Activated naive CD8-positive, alpha-beta T cell treated with anti-CD3 and anti-CD28 coated beads for 36 hours (primary cell): Measurements from ENCODE around the gene RRBP1. TPM values are rescaled to one million over a fixed set of nuclear protein-coding genes. Genes with fewer than 3 reads are reported as not detected.
A peak's percentile ranks its signal among the peaks of the same experiment; 100 is the strongest.

Experiments
- DNase-seq: peaks from one replicate; pipeline ENCODE4 v3.0.0; 2021
- H3K27ac Mint-ChIP-seq: one replicate; pipeline ENCODE4 v1.8.0; 2022; ENCODE audit warnings: mild to moderate bottlenecking, moderate library complexity, mixed read lengths
- H3K27me3 Mint-ChIP-seq: one replicate; pipeline ENCODE4 v1.8.0; 2022; ENCODE audit warnings: mild to moderate bottlenecking, mixed read lengths
- H3K36me3 Mint-ChIP-seq: one replicate; pipeline ENCODE4 v1.8.0; 2021; ENCODE audit warnings: mild to moderate bottlenecking, mixed read lengths
- H3K4me1 Mint-ChIP-seq: one replicate; pipeline ENCODE4 v1.8.0; 2021; ENCODE audit warnings: mixed read lengths
- H3K4me3 Mint-ChIP-seq: one replicate; pipeline ENCODE4 v1.8.0; 2022; ENCODE audit warnings: mild to moderate bottlenecking, moderate library complexity, mixed read lengths
- H3K9me3 Mint-ChIP-seq: one replicate; pipeline ENCODE4 v1.8.0; 2022; ENCODE audit warnings: mixed read lengths
- total RNA-seq, 2 experiments: library from RNA; stranded (reverse); gene quantifications; one replicate each; pipeline ENCODE4 v1.2.3, GENCODE V29; 2021

Gene RRBP1
- total RNA-seq, 2 experiments from 2014 or later, result 24.0 to 26.5 TPM

DNA sequence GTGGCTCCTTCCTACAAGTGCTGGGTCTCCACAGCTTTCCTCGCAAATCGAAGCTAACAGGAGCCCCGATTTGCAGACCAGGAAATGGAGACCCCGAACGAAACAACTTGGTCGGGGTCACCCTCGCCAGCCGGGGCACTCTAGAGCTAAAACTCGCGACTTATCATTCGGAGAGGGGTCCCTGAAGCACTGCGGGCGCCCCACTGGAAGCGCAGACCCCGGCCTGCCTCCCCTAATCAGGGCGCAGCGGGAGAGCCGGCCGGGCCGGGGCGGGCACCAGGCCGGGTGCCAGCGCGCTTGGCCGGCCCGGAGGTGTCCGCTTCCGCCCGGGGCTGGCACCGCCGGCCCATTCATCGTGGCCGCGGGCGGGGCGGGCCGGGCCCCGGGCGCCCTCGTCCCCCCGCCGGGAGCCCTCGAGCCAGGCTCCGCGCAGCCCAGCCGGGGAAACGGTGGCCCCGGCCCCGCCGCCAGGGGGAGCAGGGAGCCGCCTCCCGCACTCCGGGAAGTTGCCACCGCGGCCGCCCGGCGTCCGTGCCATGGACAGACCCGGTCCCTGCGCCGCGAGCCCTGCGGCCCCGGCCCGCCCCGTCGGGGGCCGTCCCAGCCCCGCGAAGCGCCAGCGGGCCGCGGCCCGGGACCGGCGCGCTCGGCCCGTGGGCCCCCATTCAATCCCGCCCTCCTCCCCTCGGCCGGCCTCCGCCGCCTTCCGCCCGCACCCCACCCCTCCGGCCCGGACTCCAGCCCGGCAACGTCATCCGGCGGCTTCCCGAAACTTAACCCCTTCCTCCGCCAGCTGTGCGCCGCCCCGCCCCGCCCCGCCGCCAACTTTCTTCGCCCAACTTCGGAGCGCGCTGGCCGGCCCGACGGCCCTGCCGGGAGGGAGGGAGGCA lies 961 bp downstream of the RRBP1 start:
- DNase-seq, result peak; percentile 83
- Mint-ChIP-seq H3K4me3 (peak overlapping the region; percentile 73), H3K27ac (peak overlapping the region; percentile 62), H3K4me1 (peaks cover 15% of the 10 kb centered on the region), H3K36me3 (peaks cover 2% of the 10 kb centered on the region), H3K9me3 (no peaks in the 10 kb centered on the region), H3K27me3 (peaks cover 20% of the 10 kb centered on the region)

DNA sequence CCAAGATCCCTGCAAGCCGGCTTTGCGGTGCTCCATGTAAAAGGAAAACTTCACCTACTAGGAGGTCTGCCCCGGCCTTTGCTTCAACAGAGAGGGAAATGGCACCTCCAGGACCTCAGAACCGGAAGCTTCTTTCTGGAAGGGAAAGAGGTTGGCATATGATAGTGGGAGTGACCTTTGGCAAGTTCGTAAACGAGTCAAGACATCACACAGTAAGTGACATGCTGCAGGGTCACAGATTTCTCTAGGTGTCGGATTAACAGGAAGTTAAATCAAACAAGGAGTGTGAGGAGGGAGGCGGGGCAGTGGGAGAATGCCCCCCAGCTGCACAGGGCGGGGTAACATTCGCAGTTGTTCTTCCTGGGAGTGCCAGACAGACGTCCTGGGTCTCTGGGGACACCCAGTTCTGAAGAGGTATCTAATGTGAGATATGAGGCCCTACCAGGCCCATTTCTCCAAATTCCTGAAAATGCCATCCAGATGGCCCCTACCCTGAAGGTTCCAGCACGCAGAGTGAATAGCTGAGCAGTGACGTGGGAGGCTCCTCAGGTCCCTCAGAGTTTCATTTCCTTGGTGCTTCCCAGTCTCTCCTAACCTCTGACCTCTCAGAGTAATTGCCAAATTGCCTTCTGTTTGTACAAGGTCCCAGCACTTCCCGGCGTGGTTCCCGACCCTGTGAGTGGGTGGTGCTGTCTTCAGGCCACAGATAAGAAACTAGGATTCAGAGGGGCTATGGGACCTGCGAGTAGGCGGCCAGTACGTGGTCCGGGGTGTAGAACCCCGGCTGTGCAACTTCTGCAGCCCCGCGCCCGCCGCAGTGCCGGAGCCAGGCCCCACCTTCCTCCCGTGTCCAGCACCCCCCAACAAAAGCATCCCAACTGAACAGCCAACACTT lies 1.9 kb downstream of the RRBP1 start:
- Mint-ChIP-seq H3K4me3 (peak overlapping the region; percentile 73), H3K27ac (peak overlapping the region; percentile 62), H3K36me3 (peaks cover 2% of the 10 kb centered on the region), H3K27me3 (peaks cover 16% of the 10 kb centered on the region), H3K9me3 (no peaks in the 10 kb centered on the region), H3K4me1 (peaks cover 15% of the 10 kb centered on the region)
- no peak for DNase-seq

DNA sequence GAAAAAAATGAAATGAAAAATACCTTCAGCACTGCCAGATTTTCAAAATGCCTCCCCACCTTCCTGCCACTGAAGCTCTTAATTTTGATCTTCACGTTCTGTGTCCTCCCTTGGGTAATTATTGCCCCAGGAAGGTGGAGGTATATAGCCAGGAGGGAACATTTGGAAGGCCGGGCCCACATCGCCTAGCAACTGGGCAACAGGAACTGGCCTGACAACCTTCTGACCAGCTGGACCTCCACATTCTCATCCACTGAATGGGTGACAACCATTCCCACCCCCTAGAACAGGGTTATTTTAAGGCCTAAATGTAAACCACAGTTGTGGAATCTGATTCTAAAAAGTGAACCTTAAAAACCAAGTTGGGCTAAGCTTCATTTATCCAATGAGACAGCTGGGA lies 3.2 kb downstream of the RRBP1 start:
- DNase-seq, result no peak
- Mint-ChIP-seq H3K27me3 (peaks cover 3% of the 10 kb centered on the region), H3K4me3 (no peak overlapping the region), H3K36me3 (peaks cover 2% of the 10 kb centered on the region), H3K27ac (no peak overlapping the region), H3K9me3 (no peaks in the 10 kb centered on the region), H3K4me1 (peaks cover 16% of the 10 kb centered on the region)

DNA sequence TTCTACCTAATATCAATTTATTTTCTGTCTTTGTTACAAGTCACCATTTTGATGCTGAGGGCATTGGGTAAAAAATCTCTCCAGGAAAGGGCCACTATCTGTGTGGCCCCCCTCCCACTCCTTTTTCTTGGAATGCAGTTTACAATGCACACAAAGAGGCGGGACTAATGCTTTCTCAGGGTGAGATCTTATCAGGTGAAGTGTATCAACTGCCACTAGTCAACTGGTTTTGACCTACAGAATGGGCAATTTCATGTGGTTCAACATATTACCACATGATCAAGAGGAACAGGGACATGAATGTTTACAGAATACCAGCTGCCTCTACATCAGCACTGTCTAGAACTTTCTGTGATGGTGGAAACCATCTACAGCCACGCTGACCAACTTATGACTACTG lies 3.7 kb downstream of the RRBP1 start:
- Mint-ChIP-seq H3K36me3 (peaks cover 2% of the 10 kb centered on the region), H3K9me3 (no peaks in the 10 kb centered on the region), H3K4me3 (no peak overlapping the region), H3K4me1 (peaks cover 18% of the 10 kb centered on the region), H3K27ac (no peak overlapping the region), H3K27me3 (no peaks in the 10 kb centered on the region)
- DNase-seq, result no peak

DNA sequence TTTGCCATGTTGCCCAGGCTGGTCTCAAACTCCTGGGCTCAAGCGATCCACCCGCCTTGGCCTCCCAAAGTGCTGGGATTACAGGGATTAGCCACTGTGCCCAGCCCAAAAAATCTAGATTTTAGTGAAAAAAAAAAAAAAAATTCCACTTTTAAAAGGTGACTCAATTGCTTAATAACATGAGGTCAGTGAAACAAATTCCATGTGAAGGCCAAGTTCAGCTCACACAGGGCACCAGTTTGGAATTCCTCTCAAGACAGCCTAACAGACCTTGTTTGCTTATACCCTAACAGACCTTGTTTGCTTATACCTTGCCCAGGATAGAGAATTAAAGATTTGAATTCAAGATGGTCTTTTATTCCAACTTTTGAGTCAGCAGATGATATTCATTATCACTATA lies 5.1 kb downstream of the RRBP1 start:
- peaks cover 2% of the 10 kb centered on the region for H3K36me3 Mint-ChIP-seq
- H3K27ac Mint-ChIP-seq, result no peak overlapping the region
- H3K9me3 Mint-ChIP-seq, result no peaks in the 10 kb centered on the region
- no peaks in the 10 kb centered on the region for H3K27me3 Mint-ChIP-seq
- no peak for DNase-seq
- no peak overlapping the region for H3K4me3 Mint-ChIP-seq
- peaks cover 14% of the 10 kb centered on the region for H3K4me1 Mint-ChIP-seq

DNA sequence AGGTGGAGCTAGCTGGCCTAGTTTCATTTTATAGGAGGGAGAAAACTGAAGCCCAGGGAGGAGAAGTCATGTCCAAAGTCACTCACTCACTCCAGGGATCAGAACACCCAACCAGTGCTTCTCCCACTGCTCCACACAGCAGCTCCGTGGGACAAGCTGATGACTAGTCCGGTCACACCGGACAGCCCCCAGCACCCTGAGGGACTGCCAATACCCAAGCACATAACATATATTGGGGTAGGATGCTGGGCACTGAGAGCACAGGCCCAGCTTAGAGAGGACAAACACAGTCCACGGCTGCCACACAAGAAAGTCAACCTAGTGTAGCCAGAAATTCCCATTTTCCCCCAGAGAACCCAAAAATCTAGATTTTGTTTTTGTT lies 5.7 kb downstream of the RRBP1 start:
- peaks cover 2% of the 10 kb centered on the region for H3K36me3 Mint-ChIP-seq
- peaks cover 18% of the 10 kb centered on the region for H3K4me1 Mint-ChIP-seq
- H3K27ac Mint-ChIP-seq, result no peak overlapping the region
- no peaks in the 10 kb centered on the region for H3K27me3 Mint-ChIP-seq
- H3K9me3 Mint-ChIP-seq, result no peaks in the 10 kb centered on the region
- no peak overlapping the region for H3K4me3 Mint-ChIP-seq
- no peak for DNase-seq

DNA sequence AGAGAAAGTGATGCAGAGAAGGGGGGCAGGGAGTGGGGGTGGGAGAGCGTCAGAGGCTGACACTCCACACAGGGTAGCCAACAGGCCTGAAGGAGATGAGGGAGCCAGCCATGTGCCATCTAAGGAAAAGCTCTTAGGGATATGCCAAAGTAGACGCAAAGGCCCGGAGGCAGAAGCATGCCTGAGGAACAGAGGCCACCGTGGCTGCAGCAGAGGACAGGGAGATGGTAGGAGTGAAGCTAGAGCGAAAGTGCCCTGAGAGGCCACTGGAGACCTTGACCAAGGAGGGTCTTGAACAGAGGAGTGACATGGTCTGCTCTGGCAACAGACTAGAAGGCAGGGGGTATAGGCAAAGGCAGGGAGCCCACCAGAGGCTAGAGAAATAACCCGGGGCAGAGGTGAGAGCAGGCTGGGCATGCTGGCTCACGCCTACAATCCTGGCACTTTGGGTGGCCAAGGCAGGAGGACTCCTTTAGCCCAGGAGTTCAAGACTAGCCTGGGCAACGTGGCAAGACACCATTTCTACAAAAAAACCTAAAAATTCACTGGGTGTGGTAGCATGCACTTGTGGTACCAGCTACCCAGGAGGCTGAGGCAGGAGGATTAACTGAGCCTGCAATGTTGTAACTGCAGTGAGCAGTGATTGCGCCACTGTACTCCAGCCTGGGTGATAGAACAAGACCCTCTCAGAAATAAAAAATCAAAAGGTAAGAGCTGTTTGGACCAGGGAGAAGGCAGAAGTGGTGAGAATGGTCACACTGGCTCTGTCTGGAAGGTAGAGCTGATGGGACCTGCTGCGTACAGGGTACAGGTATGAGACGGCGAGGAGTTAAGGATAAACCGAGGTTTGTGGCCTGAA lies 6.3 kb downstream of the RRBP1 start:
- no peak overlapping the region for H3K27ac Mint-ChIP-seq
- no peaks in the 10 kb centered on the region for H3K9me3 Mint-ChIP-seq
- H3K4me3 Mint-ChIP-seq, result no peak overlapping the region
- peaks cover 5% of the 10 kb centered on the region for H3K36me3 Mint-ChIP-seq
- H3K27me3 Mint-ChIP-seq, result no peaks in the 10 kb centered on the region
- no peak for DNase-seq
- peaks cover 19% of the 10 kb centered on the region for H3K4me1 Mint-ChIP-seq

DNA sequence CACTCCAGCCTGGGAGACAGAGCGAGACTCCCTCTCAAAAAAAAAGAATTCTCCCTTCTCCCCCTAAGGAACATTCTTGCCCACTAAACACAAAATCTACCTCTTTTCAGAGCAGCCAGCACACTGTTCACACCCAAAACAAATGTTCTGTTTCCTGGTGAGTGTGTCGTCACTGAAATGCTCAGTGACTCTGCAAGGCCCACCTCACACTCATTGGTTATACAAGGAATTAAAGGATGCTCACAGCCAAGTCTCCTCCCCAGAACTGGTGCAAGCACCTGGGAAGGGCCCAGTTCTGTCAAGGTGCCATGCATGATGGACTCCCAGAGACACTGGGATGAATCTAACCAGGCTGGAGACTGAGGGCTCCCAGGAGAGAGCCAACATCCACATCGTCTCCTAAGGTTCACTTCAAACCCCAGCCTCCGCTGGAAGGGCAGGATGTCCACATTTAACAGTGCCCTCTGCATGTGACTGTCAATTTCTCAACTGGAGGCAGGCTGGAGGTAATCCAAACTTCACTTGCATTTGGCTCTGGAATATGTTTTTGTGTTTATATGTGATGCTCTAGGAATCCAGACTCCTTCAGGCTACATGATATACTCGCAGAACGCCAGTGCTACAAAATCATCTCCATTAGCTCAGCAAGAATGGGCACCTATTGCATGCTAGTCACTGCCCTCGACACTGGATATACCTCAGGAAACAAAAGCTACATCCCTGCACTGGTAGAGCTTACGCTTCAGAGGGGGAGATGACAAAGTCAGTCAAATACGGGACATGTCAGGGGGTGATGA lies 7.1 kb downstream of the RRBP1 start:
- no peak overlapping the region for H3K4me3 Mint-ChIP-seq
- no peak for DNase-seq
- peaks cover 12% of the 10 kb centered on the region for H3K4me1 Mint-ChIP-seq
- H3K9me3 Mint-ChIP-seq, result no peaks in the 10 kb centered on the region
- H3K27me3 Mint-ChIP-seq, result no peaks in the 10 kb centered on the region
- peaks cover 9% of the 10 kb centered on the region for H3K36me3 Mint-ChIP-seq
- no peak overlapping the region for H3K27ac Mint-ChIP-seq

DNA sequence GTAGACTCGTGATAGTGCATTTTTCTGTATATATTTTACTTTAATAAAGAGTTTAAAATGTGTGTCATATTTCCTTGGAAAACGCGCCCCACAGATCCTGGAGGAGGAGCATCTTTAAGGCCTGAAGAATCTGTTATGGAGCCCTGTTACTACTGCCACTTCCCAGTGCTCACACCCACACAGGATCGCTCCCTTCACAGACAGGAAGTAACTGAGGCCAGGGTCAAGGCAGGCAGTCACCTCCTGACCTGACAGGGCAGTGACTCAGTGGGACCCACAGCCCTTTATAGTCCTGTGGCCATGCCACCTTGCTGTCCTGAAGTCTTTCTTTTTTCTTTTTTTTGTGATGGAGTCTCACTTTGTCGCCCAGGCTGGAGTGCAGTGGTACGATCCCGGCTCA lies 9.0 kb downstream of the RRBP1 start:
- H3K27ac Mint-ChIP-seq, result no peak overlapping the region
- no peak overlapping the region for H3K4me3 Mint-ChIP-seq
- no peaks in the 10 kb centered on the region for H3K9me3 Mint-ChIP-seq
- no peaks in the 10 kb centered on the region for H3K27me3 Mint-ChIP-seq
- peaks cover 11% of the 10 kb centered on the region for H3K36me3 Mint-ChIP-seq
- DNase-seq, result no peak
- peaks cover 14% of the 10 kb centered on the region for H3K4me1 Mint-ChIP-seq

DNA sequence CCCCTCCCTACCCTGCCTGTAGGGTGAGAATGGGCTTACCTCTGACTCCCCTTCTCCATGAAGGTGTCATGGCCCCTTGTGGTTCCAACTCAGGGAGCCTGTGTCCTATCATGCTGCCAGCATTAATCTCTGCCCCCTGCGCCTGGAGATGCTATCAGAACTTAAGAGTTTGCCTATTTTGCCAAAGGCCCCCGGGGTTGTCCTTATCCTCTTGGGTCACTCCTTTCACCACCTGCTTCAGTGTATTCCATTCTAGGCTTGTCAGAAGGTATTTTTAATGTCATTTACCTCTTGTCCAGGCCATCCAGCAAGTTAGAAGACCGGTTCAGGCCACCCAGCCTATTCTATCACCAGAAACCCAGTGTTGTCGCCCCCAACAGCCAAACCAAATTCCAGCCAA lies 10.5 kb downstream of the RRBP1 start:
- Mint-ChIP-seq H3K36me3 (peaks cover 15% of the 10 kb centered on the region), H3K27ac (no peak overlapping the region)

DNA sequence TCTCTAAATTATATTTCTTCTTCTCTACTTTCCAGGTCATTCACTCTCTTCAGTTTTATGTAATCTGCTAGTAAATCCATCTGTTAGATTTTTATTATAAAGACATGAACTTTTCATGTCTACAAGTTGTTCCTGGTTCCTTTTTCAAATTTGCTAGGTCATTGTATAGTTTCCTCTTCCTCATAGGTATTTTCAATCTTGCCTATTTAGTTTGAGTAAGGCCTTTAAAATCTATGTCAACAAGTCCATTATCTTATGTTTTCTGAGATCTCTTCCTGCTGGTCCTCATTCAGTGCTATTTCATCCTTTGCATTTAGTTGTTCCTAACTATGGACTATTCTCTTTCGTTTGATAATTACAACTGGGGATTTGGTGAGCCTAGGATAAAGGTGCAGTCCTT lies 11.0 kb downstream of the RRBP1 start:
- H3K27ac Mint-ChIP-seq, result no peak overlapping the region
- no peaks in the 10 kb centered on the region for H3K27me3 Mint-ChIP-seq
- no peaks in the 10 kb centered on the region for H3K9me3 Mint-ChIP-seq
- H3K4me1 Mint-ChIP-seq, result peaks cover 28% of the 10 kb centered on the region
- H3K36me3 Mint-ChIP-seq, result peaks cover 15% of the 10 kb centered on the region
- DNase-seq, result no peak
- H3K4me3 Mint-ChIP-seq, result no peak overlapping the region

More for the DNA sequence above, 10.5 kb downstream of the RRBP1 start:
- no peaks in the 10 kb centered on the region for H3K9me3 Mint-ChIP-seq
- no peak for DNase-seq
- H3K4me1 Mint-ChIP-seq, result peaks cover 22% of the 10 kb centered on the region
- no peak overlapping the region for H3K4me3 Mint-ChIP-seq
- H3K27me3 Mint-ChIP-seq, result no peaks in the 10 kb centered on the region

DNA sequence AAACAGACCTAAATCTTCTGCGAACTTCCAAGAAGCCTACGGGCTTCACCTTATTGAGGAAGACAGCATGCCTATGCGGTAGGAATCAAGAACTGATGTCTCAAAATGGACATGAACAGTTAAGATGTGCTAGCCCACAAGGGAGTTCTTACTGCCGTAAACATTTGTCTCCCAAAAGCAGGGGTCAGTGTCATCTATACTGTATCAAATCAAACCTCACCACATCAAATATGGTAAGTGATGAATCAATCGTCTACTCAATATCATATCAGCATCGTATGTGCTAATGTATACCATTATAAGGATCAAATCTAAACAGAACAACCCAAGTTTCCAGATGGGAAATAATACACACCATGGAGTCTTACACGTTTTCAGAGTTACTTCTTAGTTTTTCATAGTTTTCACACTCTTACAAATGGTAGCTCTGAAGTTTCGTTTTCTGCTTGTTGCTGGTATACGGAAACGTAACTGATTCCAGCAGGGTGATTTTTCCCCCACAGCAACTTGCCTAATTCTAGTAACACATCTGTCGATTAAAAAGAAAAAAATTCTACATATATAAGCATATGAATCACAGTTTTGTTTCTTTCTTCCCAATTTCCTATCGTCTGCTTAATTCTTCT lies 12.6 kb downstream of the RRBP1 start:
- no peak for DNase-seq
- H3K9me3 Mint-ChIP-seq, result no peaks in the 10 kb centered on the region
- H3K36me3 Mint-ChIP-seq, result peaks cover 15% of the 10 kb centered on the region
- no peaks in the 10 kb centered on the region for H3K27me3 Mint-ChIP-seq
- H3K27ac Mint-ChIP-seq, result no peak overlapping the region
- no peak overlapping the region for H3K4me3 Mint-ChIP-seq
- H3K4me1 Mint-ChIP-seq, result peaks cover 41% of the 10 kb centered on the region

DNA sequence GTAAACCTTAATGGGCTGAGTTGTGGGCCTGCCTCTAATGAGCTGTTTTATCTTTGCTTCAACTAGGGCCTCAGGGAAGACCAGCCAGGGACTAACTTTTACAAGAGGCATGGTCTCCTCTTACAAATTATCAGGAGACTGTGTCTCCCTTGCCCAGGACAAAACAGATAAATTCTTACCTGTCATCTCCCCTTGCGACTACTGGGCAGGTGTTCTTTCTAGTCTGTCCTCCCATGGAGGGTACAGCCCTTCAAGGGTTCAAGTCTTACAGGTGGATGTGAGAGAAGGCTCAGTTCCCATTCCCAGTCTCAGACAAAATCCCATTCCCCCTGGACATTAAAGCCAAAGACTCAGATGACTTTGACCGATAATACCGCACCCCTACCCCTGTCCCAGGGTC lies 13.6 kb downstream of the RRBP1 start:
- Mint-ChIP-seq H3K9me3 (no peaks in the 10 kb centered on the region), H3K4me1 (peaks cover 48% of the 10 kb centered on the region)

DNA sequence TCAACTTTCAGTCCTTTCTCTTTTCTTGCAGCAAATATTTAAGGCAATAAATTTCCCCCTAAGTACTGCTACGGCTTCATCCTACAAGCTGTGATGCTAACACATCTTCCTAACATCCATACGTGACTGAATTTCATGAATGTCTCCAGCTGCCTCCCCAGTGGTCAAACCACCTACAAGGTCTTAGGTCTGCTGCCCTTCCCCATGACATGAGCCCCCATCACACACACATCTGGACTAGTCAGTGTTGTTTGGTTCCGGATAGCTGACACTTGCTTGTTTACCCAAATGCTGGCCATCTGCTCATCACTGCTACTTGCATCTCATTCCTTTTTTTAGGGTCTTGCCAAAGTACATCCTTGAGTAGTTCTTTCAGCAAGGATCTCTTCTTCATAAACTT lies 14.6 kb downstream of the RRBP1 start:
- no peak overlapping the region for H3K4me3 Mint-ChIP-seq
- no peak overlapping the region for H3K27ac Mint-ChIP-seq
- peaks cover 20% of the 10 kb centered on the region for H3K36me3 Mint-ChIP-seq

More for the DNA sequence above, 13.6 kb downstream of the RRBP1 start:
- no peak overlapping the region for H3K27ac Mint-ChIP-seq
- no peaks in the 10 kb centered on the region for H3K27me3 Mint-ChIP-seq
- peaks cover 20% of the 10 kb centered on the region for H3K36me3 Mint-ChIP-seq
- no peak for DNase-seq
- no peak overlapping the region for H3K4me3 Mint-ChIP-seq

More for the DNA sequence above, 14.6 kb downstream of the RRBP1 start:
- no peaks in the 10 kb centered on the region for H3K9me3 Mint-ChIP-seq
- DNase-seq, result no peak
- peaks cover 56% of the 10 kb centered on the region for H3K4me1 Mint-ChIP-seq
- H3K27me3 Mint-ChIP-seq, result no peaks in the 10 kb centered on the region
